ENCODE results near the gene SMARCA4. TPM values are rescaled to one million over a fixed set of nuclear protein-coding genes. Genes with fewer than 3 reads are reported as not detected.

SMARCA4 gene
- total RNA-seq, 1 experiment from 2014 or later = 36.2 TPM

GRCh38 chr19:10920781-10921180 lies 40.0 kb upstream of the SMARCA4 start:
- Histone ChIP-seq H3K4me3 (ENCODE audit: low read depth in 2 of 2, low read length in 2 of 2) (no peak overlapping the region), H3K27ac (ENCODE audit: low read length) (no peak overlapping the region), H3K36me3 (ENCODE audit: control insufficient read depth, insufficient read depth, low read length) (no peaks in the 10 kb centered on the region), H3K27me3 (ENCODE audit: control insufficient read depth, insufficient read depth, low read length) (no peaks in the 10 kb centered on the region), H3K9me3 (ENCODE audit: control insufficient read depth, insufficient read depth, low read depth, low read length) (no peaks in the 10 kb centered on the region), H3K4me1 (ENCODE audit: control insufficient read depth, insufficient read depth, low read length) (no peaks in the 10 kb centered on the region)
- TF ChIP-seq TCF7L2 (IDR thresholded peaks at IDR 0.05; ENCODE audit: low read depth, low read length) (no peak), REST (IDR thresholded peaks at IDR 0.05; ENCODE audit: insufficient read depth in 1 of 2, low read depth in 2 of 2, low read length in 1 of 2) (no peak), CTCF (IDR thresholded peaks at IDR 0.05) (no peak), POLR2AphosphoS5 (IDR thresholded peaks at IDR 0.05; ENCODE audit: low read depth, low read length) (no peak), SIN3A (IDR thresholded peaks at IDR 0.05; ENCODE audit: borderline replicate concordance, insufficient read depth, low read depth, low read length) (no peak)
- CTCF ChIA-PET = no interaction called here
- peak; percentile 21 for ATAC-seq
- in situ Hi-C loops (cut with HindIII; ENCODE audit: low pct_unique_long_range_greater_than_20kb, low sequenced_read_pairs) = no loop called here
- BruUV-seq (replicated peaks) = no TSS peak
- intact Hi-C loops (cut with micrococcal nuclease; ENCODE audit: unreplicated experiment) = no loop called here
- DNase-seq (ENCODE audit: low read depth, low spot score) = no peak
- POLR2A ChIA-PET = no interaction called here

GRCh38 chr19:10921199-10921909 lies 39.5 kb upstream of the SMARCA4 start:
- ChIA-PET POLR2A (no interaction called here), CTCF (no interaction called here)
- no peak for DNase-seq (ENCODE audit: low read depth, low spot score)
- no peak overlapping the region for H3K4me3 ChIP-seq (ENCODE audit: low read depth in 2 of 2, low read length in 2 of 2)
- intact Hi-C loops (cut with micrococcal nuclease; ENCODE audit: unreplicated experiment) = no loop called here
- in situ Hi-C loops (cut with HindIII; ENCODE audit: low pct_unique_long_range_greater_than_20kb, low sequenced_read_pairs) = no loop called here
- no peak overlapping the region for H3K27ac ChIP-seq (ENCODE audit: low read length)
- peak; percentile 28 for ATAC-seq
- H3K27me3 ChIP-seq (ENCODE audit: control insufficient read depth, insufficient read depth, low read length) = no peaks in the 10 kb centered on the region
- no TSS peak for BruUV-seq (replicated peaks)
- H3K4me1 ChIP-seq (ENCODE audit: control insufficient read depth, insufficient read depth, low read length) = no peaks in the 10 kb centered on the region
- no peaks in the 10 kb centered on the region for H3K36me3 ChIP-seq (ENCODE audit: control insufficient read depth, insufficient read depth, low read length)
- H3K9me3 ChIP-seq (ENCODE audit: control insufficient read depth, insufficient read depth, low read depth, low read length) = no peaks in the 10 kb centered on the region
- TF ChIP-seq TCF7L2 (IDR thresholded peaks at IDR 0.05; ENCODE audit: low read depth, low read length) (no peak), POLR2AphosphoS5 (IDR thresholded peaks at IDR 0.05; ENCODE audit: low read depth, low read length) (no peak), SIN3A (IDR thresholded peaks at IDR 0.05; ENCODE audit: borderline replicate concordance, insufficient read depth, low read depth, low read length) (no peak), CTCF (IDR thresholded peaks at IDR 0.05) (no peak), REST (IDR thresholded peaks at IDR 0.05; ENCODE audit: insufficient read depth in 1 of 2, low read depth in 2 of 2, low read length in 1 of 2) (no peak)

Data from Panc1 (cell line).